Caco-2 (cell line): Measurements from ENCODE around the gene FAM3C. TPM values are rescaled to one million over a fixed set of nuclear protein-coding genes. Genes with fewer than 3 reads are reported as not detected.

Experiments used
- BruUV-seq: library from RNA; stranded (reverse); fragments of 400-500 nt; replicated peaks from 2 replicates; lab custom pipeline; 2021; lab: Mats Ljungman, UMichigan
- CTCF ChIA-PET: fragments of 300-600 bp; sonication (Branson Sonifier 250); formaldehyde crosslinking; loops from one replicate; lab custom pipeline; 2022; ENCODE audit warnings: antibody characterized with exemption; lab: Charles Lee
- POLR2A ChIA-PET: fragments of 300-600 bp; sonication (Branson Sonifier 250); formaldehyde crosslinking; loops from one replicate; lab custom pipeline; 2022; ENCODE audit warnings: antibody characterized with exemption; lab: Charles Lee
- DNase-seq, 2 experiments: peaks; one replicate each; pipeline versions ENCODE4 v3.0.0 to v3.0.0-alpha.2; 2020 to 2022
- H3K27me3 ChIP-seq: replicated peaks from 2 replicates; pipeline ENCODE4 v1.6.0; 2011; ENCODE audit warnings: low read length; ENCODE audit not compliant: control insufficient read depth, insufficient read depth
- H3K36me3 ChIP-seq: 2 replicates; pipeline ENCODE4 v1.5.1; 2011; ENCODE audit warnings: low read length; ENCODE audit not compliant: control insufficient read depth, insufficient read depth
- H3K4me1 ChIP-seq: fragments of 250-450 bp; sonication (Bioruptor Pico); 2 replicates; pipeline ENCODE4 v1.5.1; 2020; ENCODE audit warnings: mild to moderate bottlenecking
- H3K4me3 ChIP-seq: 2 replicates; pipeline ENCODE4 v1.5.1; 2011; ENCODE audit warnings: low read depth, mild to moderate bottlenecking, control low read depth, low read length
- H3K9me3 ChIP-seq: fragments of 250-450 bp; sonication (Bioruptor Pico); 2 replicates; pipeline ENCODE4 v1.5.1; 2020; ENCODE audit warnings: mild to moderate bottlenecking, moderate library complexity
- H3K27ac Mint-ChIP-seq: one replicate; pipeline ENCODE4 v1.8.0; 2022; ENCODE audit warnings: mixed read lengths; ENCODE audit not compliant: unreplicated experiment
- H3K27me3 Mint-ChIP-seq: one replicate; pipeline ENCODE4 v1.8.0; 2022; ENCODE audit warnings: mixed read lengths; ENCODE audit not compliant: insufficient read depth, unreplicated experiment
- H3K36me3 Mint-ChIP-seq: one replicate; pipeline ENCODE4 v1.8.0; 2022; ENCODE audit warnings: mild to moderate bottlenecking, mixed read lengths; ENCODE audit not compliant: insufficient read depth, unreplicated experiment
- H3K4me1 Mint-ChIP-seq: one replicate; pipeline ENCODE4 v1.8.0; 2022; ENCODE audit warnings: low read depth, mixed read lengths; ENCODE audit not compliant: unreplicated experiment
- H3K4me3 Mint-ChIP-seq: one replicate; pipeline ENCODE4 v1.8.0; 2022; ENCODE audit warnings: mild to moderate bottlenecking, moderate library complexity, mixed read lengths; ENCODE audit not compliant: unreplicated experiment
- H3K9me3 Mint-ChIP-seq: one replicate; pipeline ENCODE4 v1.8.0; 2022; ENCODE audit warnings: mixed read lengths; ENCODE audit not compliant: unreplicated experiment
- CTCF ChIP-seq, 2 experiments: fragments of 200-600 bp in 1 of 2; IDR thresholded peaks; 1 replicate in 1 of 2; 2 replicates in 1 of 2; pipeline versions ENCODE4 v1.5.1 to v1.8.0; 2011 to 2022; ENCODE audit warnings: antibody characterized with exemption in 1 of 2, control low read depth in 1 of 2, inconsistent platforms in 1 of 2, low read depth in 1 of 2, low read length in 1 of 2, mild to moderate bottlenecking in 1 of 2, moderate library complexity in 1 of 2; ENCODE audit not compliant: insufficient read depth in 1 of 2, severe bottlenecking in 1 of 2, unreplicated experiment in 1 of 2
- intact Hi-C: fragments of 100-400 bp; cut with micrococcal nuclease; formaldehyde crosslinking; loops from one replicate; pipeline ENCODE4 v1.10.0; 2022; ENCODE audit not compliant: unreplicated experiment
- total RNA-seq: library from RNA; stranded (reverse); gene quantifications from 2 replicates; pipeline ENCODE4 v1.2.3, GENCODE V29; 2022

FAM3C gene
- total RNA-seq, 1 experiment from 2014 or later, result 40.5 TPM

GRCh38 chr7:121334376-121334775, 61.7 kb downstream of the FAM3C start:
- no peak for TF ChIP-seq CTCF (IDR thresholded peaks at IDR 0.05; ENCODE audit: insufficient read depth in 1 of 2, low read depth in 1 of 2, low read length in 1 of 2, severe bottlenecking in 1 of 2, unreplicated experiment in 1 of 2)
- Histone ChIP-seq H3K27me3 (peaks cover 3% of the 10 kb centered on the region; the same call in 1 of the 2 replicates), H3K4me1 (0 out of 2 replicates have a peak, but pooled peaks cover 5% of the 10 kb centered on the region), H3K9me3 (no peaks in the 10 kb centered on the region), H3K36me3 (no peaks in the 10 kb centered on the region), H3K4me3 (no peak overlapping the region)
- Mint-ChIP-seq H3K27me3 (peaks cover 13% of the 10 kb centered on the region), H3K4me3 (no peak overlapping the region), H3K27ac (no peak overlapping the region), H3K36me3 (no peaks in the 10 kb centered on the region), H3K4me1 (peaks cover 5% of the 10 kb centered on the region), H3K9me3 (no peaks in the 10 kb centered on the region)
- ChIA-PET CTCF (no interaction called here), POLR2A (no interaction called here)
- intact Hi-C loops, result no loop called here
- BruUV-seq, result no TSS peak
- no peak for DNase-seq

- 0 out of 2 replicates have a peak, but pooled peaks cover 5% of the 10 kb centered on the region for H3K4me1 ChIP-seq
- Mint-ChIP-seq H3K4me1 (peaks cover 5% of the 10 kb centered on the region), H3K4me3 (no peak overlapping the region), H3K9me3 (no peaks in the 10 kb centered on the region), H3K36me3 (no peaks in the 10 kb centered on the region), H3K27ac (no peak overlapping the region), H3K27me3 (peaks cover 31% of the 10 kb centered on the region)
- no TSS peak for BruUV-seq
- H3K4me3 ChIP-seq, result no peak overlapping the region
- POLR2A ChIA-PET, result no interaction called here
- CTCF ChIA-PET, result no interaction called here
- H3K27me3 ChIP-seq, result peaks cover 4% of the 10 kb centered on the region; the same call in 1 of the 2 replicates
- DNase-seq, result no peak
- H3K9me3 ChIP-seq, result no peaks in the 10 kb centered on the region
- no peaks in the 10 kb centered on the region for H3K36me3 ChIP-seq
- TF ChIP-seq CTCF (IDR thresholded peaks at IDR 0.05; ENCODE audit: insufficient read depth in 1 of 2, low read depth in 1 of 2, low read length in 1 of 2, severe bottlenecking in 1 of 2, unreplicated experiment in 1 of 2), result no peak
- intact Hi-C loops, result no loop called here
Observed at GRCh38 chr7:121331574-121331973, 64.5 kb downstream of the FAM3C start.

GRCh38 chr7:121331048-121331447, 65.1 kb downstream of the FAM3C start:
- Mint-ChIP-seq H3K4me3 (no peak overlapping the region), H3K4me1 (peaks cover 5% of the 10 kb centered on the region), H3K27me3 (peaks cover 32% of the 10 kb centered on the region), H3K27ac (no peak overlapping the region), H3K36me3 (no peaks in the 10 kb centered on the region), H3K9me3 (no peaks in the 10 kb centered on the region)
- Histone ChIP-seq H3K9me3 (no peaks in the 10 kb centered on the region), H3K36me3 (no peaks in the 10 kb centered on the region), H3K4me1 (0 out of 2 replicates have a peak, but pooled peaks cover 5% of the 10 kb centered on the region), H3K27me3 (peaks cover 4% of the 10 kb centered on the region; the same call in 1 of the 2 replicates), H3K4me3 (no peak overlapping the region)
- TF ChIP-seq CTCF (IDR thresholded peaks at IDR 0.05; ENCODE audit: insufficient read depth in 1 of 2, low read depth in 1 of 2, low read length in 1 of 2, severe bottlenecking in 1 of 2, unreplicated experiment in 1 of 2), result no peak
- intact Hi-C loops, result no loop called here
- CTCF ChIA-PET, result interaction anchor here (0.6 kb wide), 1 partner anchor 164 kb away, joined by 3 read pairs; no protein-coding TSS in a partner anchor
- DNase-seq, result no peak
- POLR2A ChIA-PET, result no interaction called here
- BruUV-seq, result no TSS peak
